ENCODE measurements around the gene DCST2.

DCST2 gene

GRCh38 chr1:155033524-155033923, at the start of gene DCST2, which contains the start of gene DCST1:
DCST2 (minus strand) TSS chr1:155033781; CDS start chr1:155033701, 80 bp downstream.
DCST1 (plus strand) TSS chr1:155033824; CDS start chr1:155034037, 213 bp downstream.
- DNase-seq = no peak

GRCh38 chr1:155083052-155083541, 49.5 kb upstream of the DCST2 start:
- no peak for DNase-seq

- DNase-seq = peak in 1 of 2 donors; percentile 48
Measured at GRCh38 chr1:155082301-155083051, 48.9 kb upstream of the DCST2 start.

GRCh38 chr1:155081472-155082300, 48.1 kb upstream of the DCST2 start:
- no peak for DNase-seq

GRCh38 chr1:155080312-155081228, 47.0 kb upstream of the DCST2 start:
- DNase-seq = peak in 1 of 2 donors; percentile 49

GRCh38 chr1:155079487-155080311, 46.1 kb upstream of the DCST2 start:
- DNase-seq = no peak

- DNase-seq = no peak
Measured at GRCh38 chr1:155079210-155079486, 45.6 kb upstream of the DCST2 start.

GRCh38 chr1:155078469-155079209, 45.1 kb upstream of the DCST2 start, which contains the start of gene EFNA3:
EFNA3 (plus strand) TSS chr1:155078837; CDS start chr1:155078942, 105 bp downstream.
- DNase-seq = peak; percentile 70 to 78

- DNase-seq = no peak
Measured at GRCh38 chr1:155077758-155078445, 44.3 kb upstream of the DCST2 start.

- no peak for DNase-seq
Measured at GRCh38 chr1:155077346-155077745, 43.8 kb upstream of the DCST2 start.

- no peak for DNase-seq
Measured at GRCh38 chr1:155076371-155076770, 42.8 kb upstream of the DCST2 start.

- no peak for DNase-seq
Measured at GRCh38 chr1:155075535-155075934, 42.0 kb upstream of the DCST2 start.

- no peak for DNase-seq
Measured at GRCh38 chr1:155073377-155074242, 40.0 kb upstream of the DCST2 start.

GRCh38 chr1:155072531-155073289, 39.1 kb upstream of the DCST2 start:
- DNase-seq = no peak

GRCh38 chr1:155071701-155072100, 38.1 kb upstream of the DCST2 start:
- no peak for DNase-seq

GRCh38 chr1:155070721-155071569, 37.4 kb upstream of the DCST2 start:
- DNase-seq = peak; percentile 75 to 80

GRCh38 chr1:155070158-155070621, 36.6 kb upstream of the DCST2 start:
- DNase-seq = no peak
